HG02759 (cell line): ENCODE results near the gene DUOXA1.
A peak's percentile ranks its signal among the peaks of the same experiment; 100 is the strongest.

ENCODE experiments used
- ATAC-seq: cut with Tn5 transposase; IDR thresholded peaks from one replicate; pipeline ENCODE4 v1.9.1; 2021; ENCODE audit warnings: mild to moderate bottlenecking, moderate library complexity; ENCODE audit not compliant: unreplicated experiment

Gene DUOXA1

DNA sequence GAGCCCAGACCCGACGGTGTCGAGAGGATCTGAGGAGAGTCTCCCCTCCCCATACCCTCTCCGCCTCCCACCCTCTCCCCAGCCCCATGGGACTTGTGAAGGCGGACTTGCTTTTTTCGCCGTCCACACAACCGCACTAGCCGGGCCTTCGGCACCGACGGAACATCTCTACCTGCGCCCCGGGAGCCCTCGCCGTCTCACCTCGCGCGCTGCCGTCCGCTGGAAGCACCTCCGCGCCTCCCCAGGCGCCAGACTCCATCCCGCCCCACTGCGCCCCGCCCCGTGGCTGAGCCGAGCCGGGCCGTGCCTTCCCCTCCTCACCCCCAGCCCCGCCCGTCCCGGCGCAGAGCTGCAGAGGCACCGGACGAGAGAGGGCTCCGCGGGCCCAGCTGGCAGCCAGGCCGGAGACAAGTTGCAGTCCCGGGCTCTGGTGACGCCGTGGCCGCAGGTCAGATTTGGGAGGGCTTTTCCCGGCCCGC, at the start of gene DUOXA1, which contains the start of gene DUOX1:
Gene DUOXA1 (minus strand): TSS at position 229 of the 479 bp plus-strand sequence. CDS start 6,865 bp downstream, outside the sequence.
Gene DUOX1 (plus strand): TSS at position 344 of the 479 bp plus-strand sequence. CDS start 1,973 bp downstream, outside the sequence.
- ATAC-seq: no peak

DNA sequence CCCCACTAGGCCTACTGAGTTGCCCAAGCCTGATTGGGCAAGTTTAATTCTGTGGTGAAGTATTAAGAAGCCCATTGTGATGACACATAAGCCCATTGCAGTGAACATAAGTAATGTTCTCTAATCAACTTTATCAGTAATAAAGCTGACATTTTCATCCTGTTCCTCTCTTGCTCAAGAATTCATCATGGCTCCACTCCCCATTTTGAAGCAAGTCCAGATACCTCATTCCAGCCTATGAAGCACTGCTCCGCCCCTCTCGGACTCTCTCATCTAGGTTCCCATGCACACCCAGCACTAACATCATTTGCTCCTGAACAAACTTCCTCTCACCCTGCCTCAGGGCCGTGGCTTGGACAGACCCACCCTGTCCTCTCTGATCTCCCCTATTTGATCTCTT, 47.6 kb upstream of the DUOXA1 start:
- no peak for ATAC-seq

GRCh38 chr15:45174577-45174976, 44.9 kb upstream of the DUOXA1 start:
- ATAC-seq: no peak

DNA sequence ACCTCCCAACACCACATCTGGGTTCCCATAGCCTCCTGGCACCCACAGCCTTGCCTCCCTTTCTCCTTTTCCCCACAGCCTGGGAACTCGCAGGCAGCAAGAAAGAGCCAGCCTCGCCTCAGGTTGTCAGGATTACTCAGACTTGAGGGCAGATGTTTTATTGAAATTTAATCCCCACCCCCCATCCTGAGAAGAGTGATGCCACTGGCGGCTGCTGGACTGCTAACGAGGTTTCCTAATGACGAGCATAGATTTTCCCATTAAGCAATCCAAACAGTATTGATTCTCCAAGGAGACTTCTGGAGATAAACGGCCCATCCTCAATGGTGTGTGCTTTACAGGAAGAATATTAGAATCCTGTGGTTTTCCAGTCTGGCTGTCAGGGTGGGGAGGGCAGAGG, 44.4 kb upstream of the DUOXA1 start:
- ATAC-seq: no peak

GRCh38 chr15:45171912-45172311, 42.2 kb upstream of the DUOXA1 start:
- ATAC-seq: no peak

GRCh38 chr15:45169608-45170480, 40.2 kb upstream of the DUOXA1 start:
- no peak for ATAC-seq

- no peak for ATAC-seq
Observed at GRCh38 chr15:45168751-45169551, 39.3 kb upstream of the DUOXA1 start.

GRCh38 chr15:45168286-45168685, 38.6 kb upstream of the DUOXA1 start:
- no peak for ATAC-seq

DNA sequence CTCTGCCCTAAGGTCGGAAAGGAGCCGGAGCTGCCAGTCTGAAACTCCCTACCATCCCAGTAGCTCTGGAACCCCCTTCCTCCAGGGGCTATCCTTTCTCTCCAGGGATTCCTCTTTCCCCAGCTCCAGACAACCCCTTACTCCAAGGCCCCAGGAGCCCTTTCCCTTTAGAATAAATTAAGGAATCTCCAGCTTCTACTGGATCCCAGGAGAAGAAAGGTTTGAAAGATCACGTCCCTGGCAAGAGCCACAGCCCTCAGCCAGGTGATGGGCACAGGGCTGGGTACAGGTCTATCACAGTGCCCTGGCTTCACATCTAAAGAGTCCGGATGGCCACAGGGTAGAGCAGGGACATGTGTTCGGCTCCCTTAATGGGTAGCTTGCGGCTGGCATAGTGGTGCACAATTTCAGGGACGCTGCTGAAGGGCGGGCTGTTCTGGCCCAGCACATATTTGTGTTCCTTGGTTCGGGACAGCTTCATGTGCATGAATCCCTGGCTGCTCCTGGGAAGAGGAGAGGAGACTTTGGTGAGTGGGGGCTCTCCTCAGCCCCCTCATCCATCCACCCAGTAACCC, 38.0 kb upstream of the DUOXA1 start:
- ATAC-seq: no peak

DNA sequence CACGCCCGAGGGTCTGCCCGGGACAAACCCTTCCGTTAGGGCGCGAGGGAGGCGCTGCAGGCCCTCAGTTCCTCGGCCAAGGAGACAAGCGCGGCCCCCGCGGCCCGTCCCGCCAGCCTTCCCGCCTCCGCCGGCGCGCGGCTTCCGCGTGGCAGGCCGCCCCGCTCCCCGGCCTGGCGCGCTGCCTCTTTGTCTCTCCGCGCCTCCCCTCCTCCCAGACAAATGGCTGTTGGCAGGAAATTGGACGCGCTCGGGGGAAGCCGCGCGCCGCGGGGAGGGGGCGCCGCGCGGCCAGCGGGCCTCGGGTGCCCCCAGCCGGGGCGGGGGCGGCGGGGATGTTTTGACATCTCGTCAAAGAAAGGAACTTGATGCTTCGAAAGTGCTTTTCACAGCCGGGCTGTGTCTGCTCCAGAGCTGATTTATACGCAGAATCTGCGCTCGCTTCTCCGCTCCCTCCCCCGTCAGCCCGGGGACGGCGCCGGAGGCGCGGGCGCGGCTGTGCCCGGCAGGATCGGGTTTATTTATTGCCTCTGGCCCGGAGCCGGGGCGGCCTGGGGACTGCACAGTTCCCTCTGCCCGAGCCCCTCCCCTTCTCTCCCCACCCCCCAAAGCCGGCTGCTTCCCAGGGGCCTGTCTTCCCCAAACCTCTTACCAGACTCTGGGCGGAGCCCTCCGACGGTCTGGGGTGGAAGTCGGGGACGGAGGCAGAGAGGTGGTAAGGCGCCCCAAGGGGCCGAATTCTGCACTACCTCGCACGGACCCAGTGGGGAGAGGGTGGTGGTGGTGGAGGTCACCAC, 37.4 kb upstream of the DUOXA1 start:
- peak; percentile 92 for ATAC-seq

- ATAC-seq: no peak
Observed at GRCh38 chr15:45165536-45165935, 35.9 kb upstream of the DUOXA1 start.

- ATAC-seq: no peak
Observed at GRCh38 chr15:45164914-45165313, 35.2 kb upstream of the DUOXA1 start.

DNA sequence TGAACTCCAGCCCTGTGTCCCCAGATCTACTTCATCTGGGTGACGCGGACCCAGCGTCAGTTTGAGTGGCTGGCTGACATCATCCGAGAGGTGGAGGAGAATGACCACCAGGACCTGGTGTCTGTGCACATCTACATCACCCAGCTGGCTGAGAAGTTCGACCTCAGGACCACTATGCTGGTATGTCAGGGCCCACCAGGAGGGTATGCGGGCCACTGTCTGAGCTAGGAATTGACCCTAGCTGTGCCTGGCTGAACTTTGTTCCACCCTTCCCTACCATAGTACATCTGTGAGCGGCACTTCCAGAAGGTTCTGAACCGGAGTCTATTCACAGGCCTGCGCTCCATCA, 33.8 kb upstream of the DUOXA1 start:
- ATAC-seq: no peak

GRCh38 chr15:45162771-45163507, 33.3 kb upstream of the DUOXA1 start:
- peak; percentile 44 for ATAC-seq

- no peak for ATAC-seq
Observed at GRCh38 chr15:45161666-45162065, 32.0 kb upstream of the DUOXA1 start.

DNA sequence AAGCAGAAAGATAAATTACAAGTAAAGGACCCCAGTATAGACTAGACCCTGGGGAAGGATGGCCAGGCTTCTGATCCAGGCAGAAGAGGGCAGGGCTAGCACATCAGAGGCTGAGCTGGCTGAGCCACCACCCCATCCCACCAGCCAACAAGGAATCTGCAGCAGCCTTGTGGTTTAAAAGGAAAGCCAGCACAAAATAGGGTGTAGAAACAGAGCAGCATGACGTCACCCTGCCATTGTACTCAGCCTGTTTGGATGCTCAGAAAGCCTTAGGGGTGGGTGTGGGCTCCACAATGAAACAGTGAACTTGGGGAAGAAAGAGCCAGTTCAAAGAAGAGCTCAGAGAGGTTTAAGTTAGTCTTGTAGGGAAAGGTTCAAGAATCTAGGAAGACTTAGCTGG, 28.3 kb upstream of the DUOXA1 start:
- ATAC-seq: no peak

GRCh38 chr15:45156744-45157455, 27.2 kb upstream of the DUOXA1 start:
- no peak for ATAC-seq

DNA sequence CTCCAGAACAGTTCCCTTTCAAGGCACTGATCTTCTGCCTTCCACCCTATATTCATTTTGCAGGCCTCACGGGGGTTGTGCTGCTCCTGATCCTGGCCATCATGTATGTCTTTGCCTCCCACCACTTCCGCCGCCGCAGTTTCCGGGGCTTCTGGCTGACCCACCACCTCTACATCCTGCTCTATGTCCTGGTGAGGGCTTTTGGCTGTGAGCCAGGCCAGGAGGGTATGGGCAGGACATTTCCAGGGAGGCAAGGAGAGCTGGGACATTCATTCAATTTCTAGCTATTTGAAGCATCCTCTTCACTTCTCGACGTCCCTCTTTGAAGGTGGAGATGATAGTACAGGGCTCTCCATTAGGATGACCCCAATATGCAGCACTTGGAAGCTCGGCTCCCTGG, 26.1 kb upstream of the DUOXA1 start:
- ATAC-seq: no peak
